ENCODE results near the gene SPX.

Gene SPX
- total RNA-seq: 0 to 0.48 (median 0.20) reads per million in 9 experiments

- Mint-ChIP-seq H3K27me3 (peaks cover 33% of the 10 kb centered on the region in 2 donors), H3K4me1 (ENCODE audit: low read depth in 2 of 2) (peaks cover 0 to 2% of the 10 kb centered on the region in 2 donors), H3K27ac (no peak within 1 kb of the TSS), H3K4me3 (peak within 1 kb of the TSS; percentile 67 to 70), H3K9me3 (no peaks in the 10 kb centered on the region), H3K36me3 (ENCODE audit: insufficient read depth) (no peaks in the 10 kb centered on the region)
- no peak for ATAC-seq (replicated peaks)
- DNase-seq: no peak
Measured at GRCh38 chr12:21526053-21526452, at the start of gene SPX. SPX (plus strand) TSS chr12:21526296; CDS start chr12:21526473, 177 bp downstream.

GRCh38 chr12:21476949-21477348 is 49.1 kb upstream of the SPX start:
- Mint-ChIP-seq H3K9me3 (no peaks in the 10 kb centered on the region), H3K4me3 (no peak overlapping the region), H3K27ac (no peak overlapping the region), H3K4me1 (ENCODE audit: low read depth in 2 of 2) (peaks cover 0 to 2% of the 10 kb centered on the region in 2 donors), H3K27me3 (no peaks in the 10 kb centered on the region), H3K36me3 (ENCODE audit: insufficient read depth) (peaks cover 42% of the 10 kb centered on the region)
- DNase-seq: no peak
- no peak for ATAC-seq (replicated peaks)

- H3K36me3 Mint-ChIP-seq (ENCODE audit: insufficient read depth): peaks cover 36% of the 10 kb centered on the region
- no peaks in the 10 kb centered on the region for H3K9me3 Mint-ChIP-seq
- peak overlapping the region in 1 of 2 donors; percentile 64 for H3K27ac Mint-ChIP-seq
- no peaks in the 10 kb centered on the region for H3K27me3 Mint-ChIP-seq
- DNase-seq: no peak
- H3K4me1 Mint-ChIP-seq (ENCODE audit: low read depth in 2 of 2): peaks cover 0 to 2% of the 10 kb centered on the region in 2 donors
- no peak overlapping the region for H3K4me3 Mint-ChIP-seq
- ATAC-seq (replicated peaks): no peak
Measured at GRCh38 chr12:21478756-21479455, 47.2 kb upstream of the SPX start.

- DNase-seq: no peak
- Mint-ChIP-seq H3K4me1 (ENCODE audit: low read depth in 2 of 2) (peaks cover 5 to 13% of the 10 kb centered on the region in 2 donors), H3K36me3 (ENCODE audit: insufficient read depth) (peaks cover 20% of the 10 kb centered on the region), H3K27ac (no peak overlapping the region), H3K4me3 (no peak overlapping the region), H3K9me3 (no peaks in the 10 kb centered on the region), H3K27me3 (no peaks in the 10 kb centered on the region)
- ATAC-seq (replicated peaks): no peak
Measured at GRCh38 chr12:21483531-21483930, 42.6 kb upstream of the SPX start.

GRCh38 chr12:21485998-21486397 is 40.1 kb upstream of the SPX start:
- H3K36me3 Mint-ChIP-seq (ENCODE audit: insufficient read depth): peaks cover 37% of the 10 kb centered on the region
- H3K9me3 Mint-ChIP-seq: no peaks in the 10 kb centered on the region
- peaks cover 5 to 15% of the 10 kb centered on the region in 2 donors for H3K4me1 Mint-ChIP-seq (ENCODE audit: low read depth in 2 of 2)
- H3K27ac Mint-ChIP-seq: no peak overlapping the region
- no peaks in the 10 kb centered on the region for H3K27me3 Mint-ChIP-seq
- H3K4me3 Mint-ChIP-seq: no peak overlapping the region
- ATAC-seq (replicated peaks) (no peak), DNase-seq (no peak)

GRCh38 chr12:21499765-21500164 is 26.3 kb upstream of the SPX start:
- Mint-ChIP-seq H3K4me1 (ENCODE audit: low read depth in 2 of 2) (peaks cover 21 to 35% of the 10 kb centered on the region in 2 donors), H3K36me3 (ENCODE audit: insufficient read depth) (peaks cover 27% of the 10 kb centered on the region), H3K9me3 (no peaks in the 10 kb centered on the region), H3K4me3 (peak overlapping the region in 1 of 2 donors; percentile 29), H3K27ac (no peak overlapping the region), H3K27me3 (no peaks in the 10 kb centered on the region)
- ATAC-seq (replicated peaks): no peak
- DNase-seq: no peak

- ATAC-seq (replicated peaks) (peak; percentile 5), DNase-seq (no peak)
- H3K27me3 Mint-ChIP-seq: no peaks in the 10 kb centered on the region
- H3K4me3 Mint-ChIP-seq: no peak overlapping the region
- H3K4me1 Mint-ChIP-seq (ENCODE audit: low read depth in 2 of 2): peaks cover 23 to 43% of the 10 kb centered on the region in 2 donors
- no peak overlapping the region for H3K27ac Mint-ChIP-seq
- H3K9me3 Mint-ChIP-seq: no peaks in the 10 kb centered on the region
- peaks cover 19% of the 10 kb centered on the region for H3K36me3 Mint-ChIP-seq (ENCODE audit: insufficient read depth)
Measured at GRCh38 chr12:21500786-21501257, 25.3 kb upstream of the SPX start.

GRCh38 chr12:21501258-21502163 is 24.6 kb upstream of the SPX start, which contains the start of the genes GOLT1B and RECQL:
GOLT1B (plus strand) TSS chr12:21501789; CDS start chr12:21501924, 135 bp downstream.
RECQL (minus strand) TSS chr12:21501635; CDS start chr12:21499570, 2,065 bp downstream.
- Mint-ChIP-seq H3K27ac (no peak within 1 kb of the TSS), H3K27me3 (no peaks in the 10 kb centered on the region), H3K4me3 (no peak within 1 kb of the TSS), H3K9me3 (no peaks in the 10 kb centered on the region), H3K36me3 (ENCODE audit: insufficient read depth) (peaks cover 16% of the 10 kb centered on the region), H3K4me1 (ENCODE audit: low read depth in 2 of 2) (peaks cover 23 to 44% of the 10 kb centered on the region in 2 donors)
- ATAC-seq (replicated peaks): peak; percentile 96
- DNase-seq: peak; percentile 90 to 91 (median 90)

- peak; percentile 13 for ATAC-seq (replicated peaks)
Measured at GRCh38 chr12:21502164-21502496, 24.0 kb upstream of the SPX start.

GRCh38 chr12:21502872-21503271 is 23.2 kb upstream of the SPX start:
- ATAC-seq (replicated peaks): no peak
- Mint-ChIP-seq H3K4me1 (ENCODE audit: low read depth in 2 of 2) (peaks cover 22 to 41% of the 10 kb centered on the region in 2 donors), H3K27ac (no peak overlapping the region), H3K27me3 (no peaks in the 10 kb centered on the region), H3K36me3 (ENCODE audit: insufficient read depth) (peaks cover 13% of the 10 kb centered on the region), H3K9me3 (no peaks in the 10 kb centered on the region), H3K4me3 (no peak overlapping the region)
- DNase-seq: no peak

More at GRCh38 chr12:21502164-21502496, 24.0 kb upstream of the SPX start:
- Mint-ChIP-seq H3K4me1 (ENCODE audit: low read depth in 2 of 2) (peaks cover 23 to 39% of the 10 kb centered on the region in 2 donors), H3K9me3 (no peaks in the 10 kb centered on the region), H3K36me3 (ENCODE audit: insufficient read depth) (peaks cover 13% of the 10 kb centered on the region), H3K27me3 (no peaks in the 10 kb centered on the region), H3K27ac (no peak overlapping the region), H3K4me3 (no peak overlapping the region)
- peak in 1 of 3 experiments; percentile 15 for DNase-seq

GRCh38 chr12:21505888-21506287 is 20.2 kb upstream of the SPX start:
- H3K27ac Mint-ChIP-seq: no peak overlapping the region
- H3K4me1 Mint-ChIP-seq (ENCODE audit: low read depth in 2 of 2): peaks cover 12 to 40% of the 10 kb centered on the region in 2 donors
- ATAC-seq (replicated peaks): no peak

GRCh38 chr12:21507849-21508248 is 18.2 kb upstream of the SPX start:
- Mint-ChIP-seq H3K27ac (peak overlapping the region; percentile 3 to 64), H3K4me1 (ENCODE audit: low read depth in 2 of 2) (peaks cover 11 to 34% of the 10 kb centered on the region in 2 donors), H3K27me3 (no peaks in the 10 kb centered on the region), H3K4me3 (no peak overlapping the region), H3K9me3 (no peaks in the 10 kb centered on the region), H3K36me3 (ENCODE audit: insufficient read depth) (peaks cover 45% of the 10 kb centered on the region)
- no peak for ATAC-seq (replicated peaks)
- DNase-seq: no peak

More at GRCh38 chr12:21505888-21506287, 20.2 kb upstream of the SPX start:
- no peaks in the 10 kb centered on the region for H3K9me3 Mint-ChIP-seq
- H3K27me3 Mint-ChIP-seq: no peaks in the 10 kb centered on the region
- peaks cover 34% of the 10 kb centered on the region for H3K36me3 Mint-ChIP-seq (ENCODE audit: insufficient read depth)
- no peak overlapping the region for H3K4me3 Mint-ChIP-seq
- DNase-seq: no peak

GRCh38 chr12:21509768-21510167 is 16.3 kb upstream of the SPX start:
- Mint-ChIP-seq H3K4me1 (ENCODE audit: low read depth in 2 of 2) (peaks cover 5 to 26% of the 10 kb centered on the region in 2 donors), H3K4me3 (peak overlapping the region in 1 of 2 donors; percentile 1), H3K27ac (peak overlapping the region; percentile 35 to 78), H3K27me3 (no peaks in the 10 kb centered on the region), H3K36me3 (ENCODE audit: insufficient read depth) (peaks cover 51% of the 10 kb centered on the region), H3K9me3 (no peaks in the 10 kb centered on the region)
- ATAC-seq (replicated peaks): peak; percentile 50
- no peak for DNase-seq
